HepG2 (cell line): Measurements from ENCODE around the gene TTLL13. TPM values are rescaled to one million over a fixed set of nuclear protein-coding genes. Genes with fewer than 3 reads are reported as not detected.

Experiments used
- ATAC-seq: fragments of 200-7000 bp; cut with Tn5 transposase; 3 replicates; pipeline ENCODE4 v1.9.1; 2020; ENCODE audit warnings: mild to moderate bottlenecking, moderate library complexity
- BruUV-seq: library from RNA; stranded (reverse); fragments of 400-500 nt; replicated peaks from 2 replicates; lab custom pipeline; 2021; lab: Mats Ljungman, UMichigan
- CTCF ChIA-PET: fragments of 300-600 bp; formaldehyde crosslinking; extraction: SDS; loops from one replicate; lab custom pipeline; 2021; ENCODE audit warnings: low total read pairs, inconsistent platforms, low intra/inter-chr PET ratio; lab: Yijun Ruan, JAX
- POLR2A ChIA-PET: fragments of 350-600 bp; sonication (Branson Sonifier 250); formaldehyde crosslinking; loops from one replicate; lab custom pipeline; 2020; ENCODE audit warnings: antibody characterized with exemption, inconsistent platforms; lab: Yijun Ruan, JAX
- DNase-seq: peaks from one replicate; pipeline ENCODE4 v3.0.0-alpha.2; 2015; ENCODE audit warnings: low spot score
- FAIRE-seq: peaks from 3 replicates; lab custom pipeline; 2011; peaks lifted over from hg19 to GRCh38; lab: Jason Lieb, UNC
- H2AFZ ChIP-seq: one replicate; pipeline ENCODE4 v1.6.1; 2011; ENCODE audit warnings: low read length, inconsistent platforms
- H3K27ac ChIP-seq: fragments of 300-600 bp; 3 replicates; pipeline ENCODE4 v1.8.0; 2011; ENCODE audit warnings: mixed run types, mild to moderate bottlenecking, mixed read lengths, low read length, inconsistent platforms; ENCODE audit not compliant: insufficient read depth; ENCODE audit errors: extremely low read length
- H3K27me3 ChIP-seq, 2 experiments: fragments of 200-600 bp in 1 of 2; 2 replicates in 1 of 2; 3 replicates in 1 of 2; pipeline versions ENCODE4 v1.6.0 to v1.8.0; 2011; ENCODE audit warnings: low read length in 2 of 2, mild to moderate bottlenecking in 2 of 2, moderate library complexity in 2 of 2, inconsistent platforms in 1 of 2; ENCODE audit not compliant: insufficient read depth in 2 of 2, control insufficient read depth in 1 of 2
- H3K36me3 ChIP-seq, 2 experiments: fragments of 200-600 bp in 1 of 2; replicated peaks in 1 of 2; 2 replicates in 1 of 2; 3 replicates in 1 of 2; pipeline versions ENCODE4 v1.5.1 to v1.8.0; 2011; ENCODE audit warnings: low read length in 2 of 2, inconsistent platforms in 1 of 2; ENCODE audit not compliant: insufficient read depth in 2 of 2, control insufficient read depth in 1 of 2
- H3K4me1 ChIP-seq: 2 replicates; pipeline ENCODE4 v1.5.1; 2012; ENCODE audit warnings: low read length, inconsistent platforms; ENCODE audit not compliant: insufficient read depth
- H3K4me2 ChIP-seq: 2 replicates; pipeline ENCODE4 v1.6.0; 2011; ENCODE audit warnings: low read depth, low read length, inconsistent platforms
- H3K4me3 ChIP-seq, 3 experiments: fragments of 200-600 bp in 1 of 3; sonication (generic), shearing (Covaris generic) in 1 of 3; replicated peaks in 1 of 3; 2 replicates each; pipeline ENCODE4 v1.5.1; 2011 to 2016; ENCODE audit warnings: low read length in 3 of 3, inconsistent platforms in 2 of 3, low read depth in 2 of 3, mild to moderate bottlenecking in 2 of 3, control low read depth in 1 of 3, mixed read lengths in 1 of 3; ENCODE audit not compliant: insufficient read depth in 1 of 3
- H3K79me2 ChIP-seq: one replicate; pipeline ENCODE4 v1.6.1; 2011; ENCODE audit warnings: low read length, inconsistent platforms; ENCODE audit not compliant: insufficient read depth
- H3K9ac ChIP-seq: 2 replicates; pipeline ENCODE4 v1.6.0; 2011; ENCODE audit warnings: mild to moderate bottlenecking, low read depth, low read length, inconsistent platforms; ENCODE audit not compliant: insufficient read depth
- H3K9me3 ChIP-seq: 2 replicates; pipeline ENCODE4 v1.5.1; 2012; ENCODE audit warnings: mild to moderate bottlenecking, low read length
- H4K20me1 ChIP-seq: 2 replicates; pipeline ENCODE4 v1.6.0; 2011; ENCODE audit warnings: inconsistent platforms, mild to moderate bottlenecking, low read length, moderate library complexity; ENCODE audit not compliant: insufficient read depth
- SOX13 ChIP-seq, 3 experiments: fragments of 450-650 bp in 1 of 3; sonication (generic) in 1 of 3; formaldehyde crosslinking in 1 of 3; IDR thresholded peaks in 2 of 3; conservative IDR thresholded peaks in 1 of 3; 2 replicates each; pipeline versions ENCODE4 v1.5.0 to v1.6.1; 2016 to 2020; ENCODE audit warnings: antibody characterized with exemption in 1 of 3, mild to moderate bottlenecking in 1 of 3, missing compliant biosample characterization in 1 of 3, missing genetic modification reagents in 1 of 3, moderate library complexity in 1 of 3
- ZNF724P ChIP-seq: sonication (generic); formaldehyde crosslinking; IDR thresholded peaks from 2 replicates; pipeline ENCODE4 v1.8.0; 2022; ENCODE audit warnings: missing genetic modification reagents, borderline replicate concordance
- WGBS: methylation state at CpG from one replicate; pipeline ENCODE4 v1.1.6; 2017; ENCODE audit warnings: low lambda C conversion rate; 5-methylcytosine and 5-hydroxymethylcytosine counted together
- in situ Hi-C: cut with HindIII; loops from 2 replicates; pipeline ENCODE4 v1.10.0; 2017; ENCODE audit warnings: low pct_unique_long_range_greater_than_20kb; ENCODE audit not compliant: extremely low pct_ligation_motif_present
- intact Hi-C: fragments of 100-400 bp; cut with micrococcal nuclease; formaldehyde crosslinking; loops from one replicate; pipeline ENCODE4 v1.10.0; 2022; ENCODE audit not compliant: unreplicated experiment
- polyA plus RNA-seq, 8 experiments: library from polyadenylated mRNA; depleted of rRNA in 3 of 8; stranded (reverse) in 7 of 8; unstranded in 1 of 8; fragments of >200 nt; fragmentation: Illumina TruSeq in 4 of 8; extraction: Trizol in 4 of 8; gene quantifications; 2 replicates each; pipeline versions ENCODE4 v1.2.1 to v1.2.3, GENCODE V29; 2011 to 2016; ENCODE audit warnings: low read depth in 4 of 8, missing spikeins in 1 of 8, mixed read lengths in 1 of 8; ENCODE audit not compliant: insufficient read depth in 1 of 8
- total RNA-seq, 5 experiments: library from RNA; depleted of rRNA; stranded (reverse); fragments of >200 nt; fragmentation: Illumina TruSeq; extraction: Trizol; gene quantifications; 2 replicates each; pipeline ENCODE4 v1.2.3, GENCODE V29; 2016; ENCODE audit warnings: low read depth in 1 of 5
- TF ChIP-seq, protein P1 (sequence below): sonication (generic); formaldehyde crosslinking; IDR thresholded peaks from 2 replicates; pipeline ENCODE4 v1.5.0; 2020; ENCODE audit warnings: mild to moderate bottlenecking, missing genetic modification reagents

Gene TTLL13
- total and polyA plus RNA-seq, 2 of the 13 experiments (the other 11 are each of a cell fraction or from before 2014, with no cell fraction given): 0.07 to 0.29 TPM

DNA sequence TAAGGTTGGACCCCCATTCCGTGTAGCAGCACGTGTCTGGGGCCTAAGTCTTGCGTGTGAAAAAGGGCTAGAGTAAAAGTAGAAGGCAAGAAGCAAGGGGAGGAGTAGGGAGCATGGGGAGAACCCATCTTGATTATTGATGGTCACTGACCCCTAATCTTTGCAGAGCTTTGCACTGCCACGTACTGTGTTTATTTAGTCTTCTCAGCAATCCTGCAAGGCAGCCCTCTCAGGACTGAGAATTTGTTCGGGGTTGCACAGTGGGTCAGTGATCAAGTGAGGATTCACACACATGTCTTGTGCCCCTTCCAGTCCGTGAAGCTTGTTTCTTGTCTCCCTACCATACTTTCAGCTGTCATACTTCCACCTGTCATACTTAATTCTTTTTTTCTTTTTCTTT is 41.0 kb upstream of the TTLL13 start:
- POLR2A ChIA-PET: no interaction called here
- WGBS: 75% methylated on average over 6 of the region's 6 CpGs
- no peaks in the 10 kb centered on the region for H3K79me2 ChIP-seq
- peaks cover 33% of the 10 kb centered on the region for H3K4me1 ChIP-seq
- H3K9ac ChIP-seq: no peak overlapping the region
- H3K36me3 ChIP-seq: peaks cover 2 to 7% of the 10 kb centered on the region in 2 experiments; a peak in 2 of 5 replicates
- no peak for FAIRE-seq
- no TSS peak for BruUV-seq
- no peak overlapping the region for H2AFZ ChIP-seq
- H4K20me1 ChIP-seq: peaks cover 6% of the 10 kb centered on the region; the same call in 1 of the 2 replicates
- no peak for DNase-seq
- H3K27ac ChIP-seq: no peak overlapping the region
- no peak overlapping the region for H3K4me3 ChIP-seq
- CTCF ChIA-PET: no interaction called here
- in situ Hi-C loops: no loop called here
- H3K9me3 ChIP-seq: no peaks in the 10 kb centered on the region
- intact Hi-C loops: no loop called here
- H3K4me2 ChIP-seq: no peak overlapping the region
- no peak for ATAC-seq
- TF ChIP-seq SOX13 (IDR thresholded peaks at IDR 0.05): 0 out of 2 replicates have a peak, but pooled peaks have one; percentile 20
- TF ChIP-seq SOX13 (CRISPR knock-in tag; conservative IDR thresholded peaks at IDR 0.05 in 1 of 2, IDR thresholded peaks at IDR 0.05 in 1 of 2): no peak
- TF ChIP-seq, protein P1, sequence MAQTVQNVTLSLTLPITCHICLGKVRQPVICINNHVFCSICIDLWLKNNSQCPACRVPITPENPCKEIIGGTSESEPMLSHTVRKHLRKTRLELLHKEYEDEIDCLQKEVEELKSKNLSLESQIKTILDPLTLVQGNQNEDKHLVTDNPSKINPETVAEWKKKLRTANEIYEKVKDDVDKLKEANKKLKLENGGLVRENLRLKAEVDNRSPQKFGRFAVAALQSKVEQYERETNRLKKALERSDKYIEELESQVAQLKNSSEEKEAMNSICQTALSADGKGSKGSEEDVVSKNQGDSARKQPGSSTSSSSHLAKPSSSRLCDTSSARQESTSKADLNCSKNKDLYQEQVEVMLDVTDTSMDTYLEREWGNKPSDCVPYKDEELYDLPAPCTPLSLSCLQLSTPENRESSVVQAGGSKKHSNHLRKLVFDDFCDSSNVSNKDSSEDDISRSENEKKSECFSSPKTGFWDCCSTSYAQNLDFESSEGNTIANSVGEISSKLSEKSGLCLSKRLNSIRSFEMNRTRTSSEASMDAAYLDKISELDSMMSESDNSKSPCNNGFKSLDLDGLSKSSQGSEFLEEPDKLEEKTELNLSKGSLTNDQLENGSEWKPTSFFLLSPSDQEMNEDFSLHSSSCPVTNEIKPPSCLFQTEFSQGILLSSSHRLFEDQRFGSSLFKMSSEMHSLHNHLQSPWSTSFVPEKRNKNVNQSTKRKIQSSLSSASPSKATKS (CRISPR knock-in tag): no peak
- H3K27me3 ChIP-seq: no peaks in the 10 kb centered on the region

- ChIA-PET POLR2A (no interaction called here), CTCF (no interaction called here)
- H3K9ac ChIP-seq: no peak overlapping the region
- WGBS: 91% methylated on average over 9 of the region's 9 CpGs
- no peaks in the 10 kb centered on the region for H3K79me2 ChIP-seq
- H3K4me1 ChIP-seq: peaks cover 31% of the 10 kb centered on the region
- H4K20me1 ChIP-seq: peaks cover 6% of the 10 kb centered on the region; the same call in 1 of the 2 replicates
- no peaks in the 10 kb centered on the region for H3K27me3 ChIP-seq
- H3K4me2 ChIP-seq: no peak overlapping the region
- no peak overlapping the region for H3K4me3 ChIP-seq
- no peak overlapping the region for H2AFZ ChIP-seq
- BruUV-seq: no TSS peak
- no peaks in the 10 kb centered on the region for H3K9me3 ChIP-seq
- DNase-seq: no peak
- no peak for FAIRE-seq
- in situ Hi-C loops (no loop called here), intact Hi-C loops (no loop called here)
- no peak overlapping the region for H3K27ac ChIP-seq
- TF ChIP-seq ZNF724P (CRISPR knock-in tag): no peak
- ATAC-seq: no peak
- H3K36me3 ChIP-seq: peaks cover 2 to 7% of the 10 kb centered on the region in 2 experiments; a peak in 2 of 5 replicates
Measured at GRCh38 chr15:90209591-90209990, 39.8 kb upstream of the TTLL13 start.
